Keratinocyte (primary cell): ENCODE measurements around the gene NOP14.

ENCODE experiments used
- EZH2 ChIP-seq: IDR thresholded peaks from one replicate; pipeline ENCODE4 v1.6.1; 2012; ENCODE audit warnings: inconsistent platforms, mild to moderate bottlenecking, low read length, moderate library complexity
- TF ChIP-seq, protein P1 (sequence below), 3 experiments: IDR thresholded peaks in 1 of 3; conservative IDR thresholded peaks in 1 of 3; optimal IDR thresholded peaks in 1 of 3; 2 replicates in 2 of 3; 3 replicates in 1 of 3; pipeline versions ENCODE3 to v1.5.1; 2011; ENCODE audit warnings: low read length in 3 of 3, mild to moderate bottlenecking in 3 of 3, moderate library complexity in 2 of 3, control low read depth in 1 of 3, inconsistent platforms in 1 of 3; ENCODE audit not compliant: insufficient read depth in 2 of 3; ENCODE audit errors: extremely low read depth in 1 of 3

- TF ChIP-seq, protein P1, sequence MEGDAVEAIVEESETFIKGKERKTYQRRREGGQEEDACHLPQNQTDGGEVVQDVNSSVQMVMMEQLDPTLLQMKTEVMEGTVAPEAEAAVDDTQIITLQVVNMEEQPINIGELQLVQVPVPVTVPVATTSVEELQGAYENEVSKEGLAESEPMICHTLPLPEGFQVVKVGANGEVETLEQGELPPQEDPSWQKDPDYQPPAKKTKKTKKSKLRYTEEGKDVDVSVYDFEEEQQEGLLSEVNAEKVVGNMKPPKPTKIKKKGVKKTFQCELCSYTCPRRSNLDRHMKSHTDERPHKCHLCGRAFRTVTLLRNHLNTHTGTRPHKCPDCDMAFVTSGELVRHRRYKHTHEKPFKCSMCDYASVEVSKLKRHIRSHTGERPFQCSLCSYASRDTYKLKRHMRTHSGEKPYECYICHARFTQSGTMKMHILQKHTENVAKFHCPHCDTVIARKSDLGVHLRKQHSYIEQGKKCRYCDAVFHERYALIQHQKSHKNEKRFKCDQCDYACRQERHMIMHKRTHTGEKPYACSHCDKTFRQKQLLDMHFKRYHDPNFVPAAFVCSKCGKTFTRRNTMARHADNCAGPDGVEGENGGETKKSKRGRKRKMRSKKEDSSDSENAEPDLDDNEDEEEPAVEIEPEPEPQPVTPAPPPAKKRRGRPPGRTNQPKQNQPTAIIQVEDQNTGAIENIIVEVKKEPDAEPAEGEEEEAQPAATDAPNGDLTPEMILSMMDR (optimal IDR thresholded peaks at IDR 0.05 in 1 of 3, IDR thresholded peaks at IDR 0.05 in 1 of 3, conservative IDR thresholded peaks at IDR 0.05 in 1 of 3; ENCODE audit: extremely low read depth in 1 of 3, insufficient read depth in 2 of 3, low read length in 3 of 3) = no peak
- TF ChIP-seq EZH2 = no peak
Observed at GRCh38 chr4:2930135-2930757, 33.0 kb downstream of the NOP14 start.
